ENCODE data around the gene NRCAM. TPM values are rescaled to one million over a fixed set of nuclear protein-coding genes. Genes with fewer than 3 reads are reported as not detected.
"Not testable (repeated sequence)": the region's sequence is repeated elsewhere in the genome, so short reads cannot be mapped to it uniquely, and the experiment has no call there.

Gene NRCAM
- total RNA-seq, 1 experiment from 2014 or later, result 40.3 TPM

DNA sequence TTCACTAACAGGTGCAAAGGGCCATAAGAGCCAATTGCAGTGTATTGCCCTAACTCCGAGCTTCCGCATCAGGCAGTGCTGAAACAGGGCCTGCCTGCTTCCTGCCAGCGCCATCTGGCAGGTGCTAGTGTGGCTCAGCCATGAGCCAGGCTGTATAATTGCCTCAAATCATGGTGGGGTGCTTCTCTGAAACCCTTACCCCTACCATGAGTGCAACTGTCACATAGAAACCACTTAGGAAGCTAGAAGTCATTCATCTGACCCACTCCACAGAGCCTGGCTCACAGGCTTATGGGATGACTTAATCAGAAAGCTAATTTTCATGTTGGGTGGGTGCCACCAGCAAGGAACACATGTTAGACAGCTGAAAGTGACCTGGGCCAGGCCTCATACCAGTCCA, 192.8 kb downstream of the NRCAM start:
- Histone ChIP-seq H4K20me1 (ENCODE audit: insufficient read depth) (no peaks in the 10 kb centered on the region), H3K4me3 (no peak overlapping the region), H3K4me1 (replicated peaks; ENCODE audit: insufficient read depth) (peaks cover 15% of the 10 kb centered on the region; the same call in 1 of the 2 replicates), H3K36me3 (ENCODE audit: low read depth) (no peaks in the 10 kb centered on the region), H3K79me2 (ENCODE audit: low read depth) (no peaks in the 10 kb centered on the region), H3K9me2 (ENCODE audit: insufficient read depth) (no peaks in the 10 kb centered on the region), H3K27ac (no peak overlapping the region), H3K27me3 (ENCODE audit: insufficient read depth, low read depth) (no peaks in the 10 kb centered on the region), H3K9me3 (ENCODE audit: insufficient read depth, low read depth) (peaks cover 3% of the 10 kb centered on the region; the same call in 1 of the 2 replicates), H2AFZ (no peak overlapping the region), H3F3A (ENCODE audit: insufficient read depth, low read depth) (no peaks in the 10 kb centered on the region; the same call in 1 of the 2 replicates), H3K4me2 (no peak overlapping the region)
- TF ChIP-seq EZH2 (IDR thresholded peaks at IDR 0.05; ENCODE audit: low read depth), result no peak
- TF ChIP-seq, protein P1, sequence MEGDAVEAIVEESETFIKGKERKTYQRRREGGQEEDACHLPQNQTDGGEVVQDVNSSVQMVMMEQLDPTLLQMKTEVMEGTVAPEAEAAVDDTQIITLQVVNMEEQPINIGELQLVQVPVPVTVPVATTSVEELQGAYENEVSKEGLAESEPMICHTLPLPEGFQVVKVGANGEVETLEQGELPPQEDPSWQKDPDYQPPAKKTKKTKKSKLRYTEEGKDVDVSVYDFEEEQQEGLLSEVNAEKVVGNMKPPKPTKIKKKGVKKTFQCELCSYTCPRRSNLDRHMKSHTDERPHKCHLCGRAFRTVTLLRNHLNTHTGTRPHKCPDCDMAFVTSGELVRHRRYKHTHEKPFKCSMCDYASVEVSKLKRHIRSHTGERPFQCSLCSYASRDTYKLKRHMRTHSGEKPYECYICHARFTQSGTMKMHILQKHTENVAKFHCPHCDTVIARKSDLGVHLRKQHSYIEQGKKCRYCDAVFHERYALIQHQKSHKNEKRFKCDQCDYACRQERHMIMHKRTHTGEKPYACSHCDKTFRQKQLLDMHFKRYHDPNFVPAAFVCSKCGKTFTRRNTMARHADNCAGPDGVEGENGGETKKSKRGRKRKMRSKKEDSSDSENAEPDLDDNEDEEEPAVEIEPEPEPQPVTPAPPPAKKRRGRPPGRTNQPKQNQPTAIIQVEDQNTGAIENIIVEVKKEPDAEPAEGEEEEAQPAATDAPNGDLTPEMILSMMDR (conservative IDR thresholded peaks at IDR 0.05), result no peak
- intact Hi-C loops (cut with micrococcal nuclease; ENCODE audit: unreplicated experiment), result no loop called here
- BruUV-seq (replicated peaks), result no TSS peak
- ChIA-PET CTCF (no interaction called here), POLR2A (ENCODE audit: unreplicated experiment) (no interaction called here)
- DNase-seq, result no peak

DNA sequence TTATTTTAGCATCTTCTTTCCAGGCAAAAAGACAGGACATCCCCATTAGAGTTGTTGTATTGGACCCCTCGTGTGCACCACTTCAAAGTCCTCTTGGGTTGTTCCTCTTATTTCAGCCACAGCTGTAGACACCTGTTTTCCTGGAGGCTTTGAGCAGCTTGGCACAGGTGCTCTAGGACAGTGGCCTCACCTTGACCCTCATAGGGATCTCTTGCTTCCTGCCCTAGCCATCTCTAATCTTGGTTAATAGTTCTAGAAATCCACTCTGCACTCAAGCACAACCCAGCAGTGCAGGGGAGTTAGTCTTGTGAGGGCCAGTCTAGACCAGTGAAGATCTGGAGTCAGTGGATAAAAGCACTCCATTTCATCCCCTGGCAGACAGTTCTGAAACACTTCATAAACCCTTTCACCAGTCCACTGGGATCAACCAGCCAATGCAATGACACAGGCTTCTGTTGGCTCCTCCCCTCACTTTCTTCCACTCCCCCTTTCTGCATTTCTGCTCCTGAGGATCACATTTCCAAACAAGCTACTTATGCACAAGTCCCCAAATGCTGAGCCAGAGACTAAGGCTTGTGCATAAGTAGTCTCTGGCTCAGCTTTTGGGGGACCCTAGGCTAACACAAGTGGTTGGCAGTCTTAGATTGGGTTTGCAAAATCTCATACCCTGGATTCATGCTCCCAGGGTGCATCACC, 194.5 kb downstream of the NRCAM start:
- H3K9me2 ChIP-seq (ENCODE audit: insufficient read depth), result no peaks in the 10 kb centered on the region
- no peak overlapping the region for H3K27ac ChIP-seq
- no peaks in the 10 kb centered on the region for H3K36me3 ChIP-seq (ENCODE audit: low read depth)
- H3K79me2 ChIP-seq (ENCODE audit: low read depth), result no peaks in the 10 kb centered on the region
- no peak for DNase-seq
- ChIA-PET CTCF (no interaction called here), POLR2A (ENCODE audit: unreplicated experiment) (no interaction called here)
- H3K4me1 ChIP-seq (replicated peaks; ENCODE audit: insufficient read depth), result peaks cover 7% of the 10 kb centered on the region; the same call in 1 of the 2 replicates
- H2AFZ ChIP-seq, result no peak overlapping the region
- no TSS peak for BruUV-seq (replicated peaks)
- peaks cover 3% of the 10 kb centered on the region; the same call in 1 of the 2 replicates for H3K9me3 ChIP-seq (ENCODE audit: insufficient read depth, low read depth)
- no peaks in the 10 kb centered on the region for H4K20me1 ChIP-seq (ENCODE audit: insufficient read depth)
- H3F3A ChIP-seq (ENCODE audit: insufficient read depth, low read depth), result no peaks in the 10 kb centered on the region
- H3K27me3 ChIP-seq (ENCODE audit: insufficient read depth, low read depth), result no peaks in the 10 kb centered on the region
- no peak overlapping the region for H3K4me2 ChIP-seq
- no peak overlapping the region for H3K4me3 ChIP-seq
- intact Hi-C loops (cut with micrococcal nuclease; ENCODE audit: unreplicated experiment), result no loop called here
- TF ChIP-seq, protein P1 (conservative IDR thresholded peaks at IDR 0.05), result no peak
- TF ChIP-seq EZH2 (IDR thresholded peaks at IDR 0.05; ENCODE audit: low read depth), result no peak

DNA sequence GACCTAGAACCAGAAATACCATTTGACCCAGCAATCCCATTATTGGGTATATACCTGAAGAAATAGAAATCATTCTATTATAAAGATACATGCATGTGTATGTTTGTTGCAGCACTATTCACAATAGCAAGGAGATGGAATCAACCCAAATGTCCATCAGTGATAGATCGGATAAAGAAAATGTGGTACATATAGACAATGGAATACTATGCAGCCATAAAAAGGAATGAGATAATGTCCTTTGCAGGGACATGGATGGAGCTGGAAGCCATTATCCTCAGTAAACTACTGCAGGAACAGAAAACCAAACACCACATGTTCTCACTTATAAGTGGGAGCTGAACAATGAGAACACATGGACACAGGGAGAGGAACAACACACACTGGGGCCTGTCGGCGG, 196.8 kb downstream of the NRCAM start:
- H3K4me2 ChIP-seq; H3K9me3 ChIP-seq (ENCODE audit: insufficient read depth, low read depth); H3K27ac ChIP-seq; CTCF ChIA-PET; intact Hi-C loops (cut with micrococcal nuclease; ENCODE audit: unreplicated experiment); H3K9me2 ChIP-seq (ENCODE audit: insufficient read depth); H3K27me3 ChIP-seq (ENCODE audit: insufficient read depth, low read depth); H2AFZ ChIP-seq; H3K36me3 ChIP-seq (ENCODE audit: low read depth); H3K4me1 ChIP-seq (replicated peaks; ENCODE audit: insufficient read depth); H3F3A ChIP-seq (ENCODE audit: insufficient read depth, low read depth); H4K20me1 ChIP-seq (ENCODE audit: insufficient read depth); H3K4me3 ChIP-seq; H3K79me2 ChIP-seq (ENCODE audit: low read depth); POLR2A ChIA-PET (ENCODE audit: unreplicated experiment); BruUV-seq (replicated peaks); DNase-seq: not testable (repeated sequence)

DNA sequence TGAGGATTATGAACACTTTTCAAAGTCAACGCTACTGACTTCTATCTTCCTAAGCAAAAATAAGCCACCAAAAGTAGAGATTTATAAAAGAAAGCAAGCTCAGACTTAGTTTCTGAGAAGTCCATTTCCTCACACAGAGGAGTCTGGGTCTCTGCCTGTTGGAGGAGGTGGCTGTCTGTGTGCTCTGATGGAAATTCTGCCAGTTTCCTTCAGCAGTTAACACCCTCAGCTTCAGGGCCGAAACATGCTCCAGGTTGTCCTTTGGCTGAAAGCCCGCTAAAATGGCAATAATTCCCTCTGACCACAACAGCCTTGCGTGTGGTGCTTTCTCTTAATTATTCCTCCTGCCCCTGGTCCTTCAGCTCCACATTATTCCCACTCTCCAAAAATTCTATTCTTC, 198.3 kb downstream of the NRCAM start:
- no peak overlapping the region for H3K4me2 ChIP-seq
- ChIA-PET CTCF (no interaction called here), POLR2A (ENCODE audit: unreplicated experiment) (no interaction called here)
- H3K4me1 ChIP-seq (replicated peaks; ENCODE audit: insufficient read depth), result no peaks in the 10 kb centered on the region
- no peak overlapping the region for H2AFZ ChIP-seq
- TF ChIP-seq, protein P1 (conservative IDR thresholded peaks at IDR 0.05), result no peak
- TF ChIP-seq EZH2 (IDR thresholded peaks at IDR 0.05; ENCODE audit: low read depth), result no peak
- no peaks in the 10 kb centered on the region for H3F3A ChIP-seq (ENCODE audit: insufficient read depth, low read depth)
- no TSS peak for BruUV-seq (replicated peaks)
- H3K27ac ChIP-seq, result no peak overlapping the region
- intact Hi-C loops (cut with micrococcal nuclease; ENCODE audit: unreplicated experiment), result no loop called here
- no peaks in the 10 kb centered on the region for H3K9me2 ChIP-seq (ENCODE audit: insufficient read depth)
- H3K27me3 ChIP-seq (ENCODE audit: insufficient read depth, low read depth), result no peaks in the 10 kb centered on the region
- H3K9me3 ChIP-seq (ENCODE audit: insufficient read depth, low read depth), result peaks cover 3% of the 10 kb centered on the region; the same call in 1 of the 2 replicates
- no peaks in the 10 kb centered on the region for H3K79me2 ChIP-seq (ENCODE audit: low read depth)
- DNase-seq, result no peak
- no peaks in the 10 kb centered on the region for H3K36me3 ChIP-seq (ENCODE audit: low read depth)
- H3K4me3 ChIP-seq, result no peak overlapping the region
- no peaks in the 10 kb centered on the region for H4K20me1 ChIP-seq (ENCODE audit: insufficient read depth)

All from PC-9 (cell line).